Smooth muscle cell of the brain vasculature (primary cell): ENCODE measurements around the gene NPHP4.

ENCODE experiments used
- DNase-seq: peaks from one replicate; pipeline ENCODE4 v3.0.0-alpha.2; 2012; ENCODE audit warnings: low read depth, low spot score

The NPHP4 gene

DNA sequence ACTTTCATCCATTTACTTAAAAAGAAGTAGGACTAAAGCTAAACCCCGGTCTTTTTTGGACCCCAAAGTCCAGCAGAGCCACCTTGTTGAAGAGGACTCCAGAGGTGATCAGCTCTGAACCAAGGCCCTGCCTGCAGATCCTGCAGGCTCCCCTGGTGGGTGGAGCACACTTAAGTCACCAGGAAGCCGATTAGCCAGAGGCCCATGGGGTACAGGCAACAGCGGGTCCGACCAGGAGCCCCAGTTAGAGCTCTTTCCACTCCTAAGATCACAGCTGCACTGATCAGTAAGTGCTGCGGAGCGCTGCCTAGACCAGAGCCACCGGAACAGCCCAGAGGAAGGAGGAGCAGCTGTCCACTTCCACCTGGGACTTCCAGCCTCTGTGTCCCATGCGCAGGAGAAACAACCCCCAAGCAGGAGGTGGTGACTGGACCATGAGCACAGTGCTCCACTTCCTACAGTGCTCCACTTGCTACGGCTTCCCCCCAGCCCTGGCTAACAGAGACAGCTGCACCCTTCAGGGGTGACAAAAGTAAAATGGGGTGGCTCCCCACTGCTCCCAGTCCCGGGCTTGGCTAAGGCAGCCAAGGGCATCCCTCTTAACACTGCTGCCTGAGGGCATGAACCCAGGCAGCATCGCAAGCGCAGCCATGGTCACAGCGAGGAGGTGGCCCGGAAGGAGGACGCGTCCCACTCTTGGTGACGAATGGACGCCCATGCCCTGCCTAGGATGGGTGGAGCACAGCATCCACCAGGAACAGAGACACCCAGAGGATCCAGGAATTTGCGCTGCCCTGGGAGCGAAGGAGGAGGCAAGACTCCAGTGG lies 58.0 kb downstream of the NPHP4 start:
- DNase-seq, result no peak

DNA sequence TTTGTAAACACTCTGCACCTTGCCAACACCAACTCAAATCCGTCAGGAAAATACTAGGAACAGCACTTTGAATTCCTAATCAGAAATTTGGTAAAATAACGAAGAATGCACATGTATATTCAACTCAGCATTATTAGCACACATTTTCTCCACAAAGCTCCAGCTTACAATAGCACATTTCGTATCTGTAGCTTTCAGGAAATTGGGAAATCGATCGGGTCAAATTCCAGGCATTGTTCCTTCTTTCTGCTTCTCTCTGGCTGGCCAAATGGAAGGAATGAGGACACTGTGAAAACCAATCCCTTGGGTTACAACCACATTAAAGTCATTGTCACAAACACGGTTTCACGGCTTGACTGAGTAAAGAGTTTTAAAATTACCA lies 58.6 kb downstream of the NPHP4 start:
- no peak for DNase-seq

DNA sequence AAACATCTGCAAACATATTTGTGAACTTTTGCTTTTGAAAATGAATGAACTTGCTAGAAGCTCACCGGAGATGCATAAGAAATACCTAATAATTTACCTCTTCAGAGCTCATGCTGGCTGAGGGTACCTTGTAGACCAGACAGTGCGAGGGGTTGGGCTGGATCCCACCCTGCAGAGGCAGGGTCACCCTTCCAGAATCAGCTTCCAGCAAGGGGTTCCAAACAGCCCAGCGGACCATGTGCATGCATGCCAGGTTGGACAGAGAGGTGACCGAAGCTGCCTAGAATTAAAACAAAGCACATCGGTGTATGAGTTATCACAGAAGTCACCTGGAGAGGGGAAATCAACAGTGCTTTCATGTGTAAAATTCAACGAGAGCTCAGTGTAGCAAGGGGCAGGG lies 59.2 kb downstream of the NPHP4 start:
- DNase-seq, result no peak

DNA sequence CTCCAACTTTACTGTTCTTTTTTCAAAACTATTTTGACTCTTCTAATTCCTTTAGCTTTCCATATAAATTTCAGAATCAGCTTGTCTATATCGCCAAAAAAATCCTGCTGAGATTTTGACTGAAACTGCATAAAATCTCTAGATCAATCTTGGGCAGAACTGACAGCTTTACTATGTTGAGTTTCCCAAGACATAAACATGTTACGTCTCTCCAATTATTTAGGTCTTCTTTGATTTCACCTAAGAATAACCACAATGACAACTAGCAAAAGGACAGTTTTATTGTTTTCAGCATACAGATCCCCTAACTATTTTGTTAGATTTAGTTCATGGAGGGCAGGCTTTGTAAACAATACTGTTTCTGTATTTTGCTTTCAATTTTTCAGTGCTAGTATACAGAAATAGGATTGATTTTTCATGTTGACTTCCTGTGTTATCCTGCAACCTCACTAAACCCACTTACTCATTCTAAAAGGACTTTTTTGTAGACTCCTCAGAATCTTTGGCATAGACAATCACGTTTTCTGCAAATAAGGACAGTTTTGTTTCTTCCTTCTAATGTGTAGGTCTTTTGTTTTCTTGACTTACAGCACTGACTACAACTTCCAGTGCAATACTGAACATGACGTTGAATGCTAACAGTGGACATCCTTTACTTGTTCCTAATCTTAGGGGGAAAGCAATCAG lies 63.4 kb downstream of the NPHP4 start:
- DNase-seq, result no peak

DNA sequence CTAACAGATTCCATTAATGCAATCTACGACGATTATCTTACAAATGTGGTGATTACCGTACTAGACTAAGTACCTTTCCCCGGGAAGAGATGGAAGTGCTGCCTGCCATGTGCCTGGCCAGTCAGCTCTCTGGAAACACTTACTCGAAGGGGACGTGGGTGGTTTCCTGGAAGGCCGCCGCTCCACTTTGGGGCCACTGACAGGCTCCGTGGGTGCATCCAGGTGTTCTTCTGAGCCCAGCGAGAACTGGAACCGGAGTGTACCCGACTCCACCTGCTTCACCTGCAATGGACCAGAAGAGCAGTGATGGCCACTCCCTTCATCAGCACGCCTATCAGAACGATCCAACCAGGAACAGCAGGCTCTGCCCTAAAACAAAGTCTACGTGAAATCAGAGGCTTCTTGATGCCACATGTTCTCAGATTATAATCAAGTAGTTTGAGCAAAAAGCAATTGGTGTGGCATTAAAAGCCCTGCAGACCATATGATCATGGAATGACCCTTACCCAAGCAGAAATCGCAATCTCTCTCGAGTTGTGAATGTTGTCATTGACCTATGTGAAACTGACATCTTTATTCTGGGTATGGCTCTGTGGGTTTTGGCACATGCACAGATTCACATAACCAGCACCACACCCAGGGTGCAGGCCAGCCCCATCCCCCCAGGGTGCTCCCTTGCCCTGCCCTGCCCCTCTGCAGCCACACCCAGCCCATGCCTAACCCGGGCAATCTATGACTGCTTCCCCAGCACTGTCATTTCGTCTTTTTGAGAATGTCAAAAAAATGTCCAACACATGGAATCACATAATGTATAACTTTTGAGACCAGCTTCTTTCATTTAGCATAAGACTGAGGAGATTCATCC lies 64.5 kb downstream of the NPHP4 start:
- no peak for DNase-seq

DNA sequence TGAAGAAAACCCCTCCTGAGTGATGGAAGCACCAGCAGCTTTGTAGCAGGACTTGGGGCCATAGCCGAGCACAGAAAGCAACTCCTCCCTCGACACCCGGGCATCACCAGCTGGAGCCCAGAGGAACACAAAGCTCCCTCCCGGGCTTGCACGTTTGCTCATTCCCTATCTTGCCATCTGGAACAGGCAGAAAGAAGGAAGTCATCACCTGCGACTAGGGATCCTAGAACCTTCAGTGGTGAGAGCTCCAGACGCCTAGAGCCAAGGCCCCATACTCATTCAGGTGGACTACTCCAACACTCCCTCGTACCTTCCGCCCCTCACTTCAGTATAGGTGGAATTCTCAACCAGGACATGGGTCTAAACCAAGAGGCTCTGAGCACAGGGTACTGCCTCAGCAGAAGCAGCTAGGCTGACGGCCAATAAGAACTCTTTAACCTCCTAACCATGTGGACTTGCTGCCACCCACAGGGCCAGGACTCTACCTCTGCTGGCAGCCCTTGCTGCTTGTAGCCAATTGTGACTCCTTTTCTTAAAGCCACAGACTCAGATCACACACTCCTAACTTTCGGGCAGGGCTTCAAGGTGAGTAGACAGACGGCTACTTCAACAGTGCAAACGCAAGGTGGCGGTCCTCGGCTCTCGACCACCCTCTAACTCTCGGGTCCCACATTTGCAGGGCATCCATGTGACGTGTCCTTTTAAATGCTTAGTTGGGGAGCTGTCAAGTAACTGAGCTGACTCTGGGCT lies 65.4 kb downstream of the NPHP4 start:
- no peak for DNase-seq

DNA sequence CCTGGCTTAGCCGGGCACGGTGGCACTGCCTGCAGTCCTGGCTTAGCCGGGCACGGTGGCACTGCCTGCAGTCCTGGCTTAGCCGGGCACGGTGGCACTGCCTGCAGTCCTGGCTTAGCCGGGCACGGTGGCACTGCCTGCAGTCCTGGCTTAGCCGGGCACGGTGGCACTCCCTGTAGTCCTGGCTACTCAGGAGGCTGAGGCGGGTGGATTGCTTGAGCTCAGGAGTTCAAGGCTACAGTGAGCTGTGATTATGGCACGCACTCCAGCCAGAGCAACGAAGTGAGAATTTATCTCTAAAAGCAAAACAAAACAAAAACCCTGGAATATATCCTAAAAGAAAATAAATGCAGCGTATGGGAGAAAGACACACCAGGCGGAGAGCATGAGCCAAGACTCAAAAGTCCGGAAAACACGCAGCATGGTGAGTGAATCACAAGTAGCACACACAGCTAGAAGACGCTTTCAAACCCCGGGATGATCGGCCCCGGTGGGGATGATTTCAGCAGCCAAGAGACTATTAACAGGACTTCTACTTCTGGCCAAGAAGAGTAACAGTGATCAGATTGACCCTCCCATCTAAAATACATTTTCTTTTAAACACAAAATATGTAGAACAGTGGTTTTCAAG lies 69.4 kb downstream of the NPHP4 start:
- DNase-seq, result peak; percentile 52

DNA sequence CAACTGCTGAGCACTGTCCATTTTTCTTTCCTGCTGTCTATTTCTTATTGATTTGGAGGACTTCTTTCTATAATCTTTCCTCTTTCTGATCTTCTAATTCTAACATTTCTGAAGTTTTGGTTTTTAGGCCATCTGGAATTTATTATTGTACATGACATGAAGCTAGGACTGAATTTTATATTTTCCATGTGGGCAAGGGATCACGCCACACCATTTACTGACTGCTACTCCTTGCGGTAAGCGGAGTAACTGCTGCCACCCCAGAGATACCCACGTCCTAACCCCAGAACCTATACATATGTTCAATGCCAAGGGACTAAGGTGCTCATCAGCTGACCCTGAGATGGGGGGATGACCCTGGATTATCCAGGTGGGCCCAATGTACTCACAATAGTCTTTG lies 70.6 kb downstream of the NPHP4 start:
- no peak for DNase-seq

DNA sequence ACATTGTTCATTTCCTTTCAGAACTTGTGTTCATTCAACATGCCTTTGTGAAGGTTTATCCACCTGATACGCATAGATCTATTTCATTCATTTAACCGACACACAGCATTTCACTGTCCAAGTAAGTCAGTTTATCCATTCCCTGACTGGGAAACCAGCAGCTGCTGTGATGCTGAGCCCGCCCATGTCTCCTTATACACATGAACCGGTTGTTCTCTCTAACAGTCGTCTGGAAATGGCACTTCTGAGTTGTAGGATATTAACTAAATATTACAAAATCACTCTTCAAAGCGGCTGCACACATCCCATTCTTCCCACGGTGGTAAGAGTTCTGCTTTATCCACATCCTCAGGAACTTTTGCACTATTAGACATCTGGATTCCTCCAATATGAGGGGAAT lies 71.1 kb downstream of the NPHP4 start:
- DNase-seq, result no peak

DNA sequence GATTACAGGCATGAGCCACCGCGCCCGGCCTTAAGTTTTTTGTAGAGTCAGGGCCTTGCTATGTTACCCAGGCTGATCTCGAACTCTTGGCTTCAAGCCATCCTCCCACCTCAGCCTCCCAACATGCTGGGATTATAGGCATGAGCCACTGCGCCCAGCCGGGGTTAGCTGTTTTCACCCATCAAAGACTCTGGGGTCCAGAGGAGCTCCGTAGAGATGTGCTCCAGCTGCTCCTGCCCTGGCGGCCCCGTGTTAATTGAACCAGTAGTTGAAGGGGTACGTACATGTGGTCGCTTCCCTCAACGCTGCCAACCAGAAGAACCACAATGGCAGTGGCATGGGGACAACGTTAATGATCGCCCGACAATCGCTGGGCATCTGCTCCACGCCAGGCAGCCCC lies 72.0 kb downstream of the NPHP4 start:
- no peak for DNase-seq

DNA sequence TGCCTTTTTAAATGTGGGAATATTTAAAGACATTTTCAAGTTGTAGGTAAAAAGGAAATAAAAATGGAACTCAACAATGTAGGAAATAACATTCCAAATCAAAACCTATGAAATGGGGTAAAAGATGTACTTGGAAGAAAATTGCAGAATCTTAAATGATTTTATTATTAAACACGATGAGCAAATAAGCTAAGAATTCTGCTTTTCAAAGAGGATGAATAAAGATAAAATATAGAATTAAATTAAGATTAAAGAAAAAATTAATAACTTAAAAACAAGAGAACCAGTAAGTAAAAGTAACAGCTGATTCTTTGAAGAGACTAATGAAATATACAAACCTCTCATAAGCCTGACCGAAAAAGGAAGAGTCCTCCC lies 74.0 kb downstream of the NPHP4 start:
- no peak for DNase-seq

DNA sequence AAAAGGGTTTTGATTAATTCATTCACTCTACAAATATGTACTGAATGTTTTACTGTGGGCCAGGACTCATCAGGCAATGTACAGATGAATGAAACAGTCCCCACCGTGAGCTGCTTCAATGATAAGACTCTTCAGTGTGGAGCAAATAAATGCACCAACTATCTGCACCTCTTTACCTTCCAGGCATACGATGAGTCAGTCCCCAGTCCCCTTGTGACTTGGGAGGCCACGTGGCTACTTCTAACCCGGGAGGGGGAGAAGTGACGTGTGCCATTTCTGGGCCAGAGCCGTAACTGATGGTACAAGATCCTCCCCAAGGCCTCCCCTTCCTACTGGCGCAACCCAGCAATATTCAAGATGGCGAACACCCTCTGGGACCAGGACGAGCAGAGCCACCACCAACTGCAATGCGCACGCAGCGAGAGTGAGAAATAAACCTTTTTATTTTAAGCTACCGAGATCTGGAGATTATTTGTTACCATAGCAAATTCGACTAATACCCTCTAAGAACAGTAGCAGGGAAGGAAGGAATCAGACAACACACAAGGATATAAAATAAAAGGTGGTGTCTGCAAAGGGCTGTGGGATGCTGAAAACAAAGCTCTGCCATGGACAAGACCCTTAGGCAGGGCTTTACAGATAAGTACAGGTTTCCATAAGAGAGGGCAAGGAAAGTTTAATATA lies 74.5 kb downstream of the NPHP4 start:
- DNase-seq, result no peak

DNA sequence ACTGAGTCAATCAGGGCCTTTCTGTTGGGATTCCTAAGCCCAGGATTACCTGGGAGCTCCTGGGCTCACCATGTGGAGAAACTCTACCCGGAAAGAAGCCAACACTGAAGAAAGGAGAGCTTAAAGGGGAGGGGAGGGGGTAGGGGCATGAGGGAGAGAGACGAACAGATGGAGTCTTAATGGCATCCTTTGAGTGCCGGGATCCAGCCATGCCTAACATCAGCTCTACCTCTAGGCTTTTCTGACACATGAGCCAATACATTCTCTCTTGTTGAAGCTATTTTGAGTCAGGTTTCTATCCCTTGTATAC lies 75.0 kb downstream of the NPHP4 start:
- no peak for DNase-seq

DNA sequence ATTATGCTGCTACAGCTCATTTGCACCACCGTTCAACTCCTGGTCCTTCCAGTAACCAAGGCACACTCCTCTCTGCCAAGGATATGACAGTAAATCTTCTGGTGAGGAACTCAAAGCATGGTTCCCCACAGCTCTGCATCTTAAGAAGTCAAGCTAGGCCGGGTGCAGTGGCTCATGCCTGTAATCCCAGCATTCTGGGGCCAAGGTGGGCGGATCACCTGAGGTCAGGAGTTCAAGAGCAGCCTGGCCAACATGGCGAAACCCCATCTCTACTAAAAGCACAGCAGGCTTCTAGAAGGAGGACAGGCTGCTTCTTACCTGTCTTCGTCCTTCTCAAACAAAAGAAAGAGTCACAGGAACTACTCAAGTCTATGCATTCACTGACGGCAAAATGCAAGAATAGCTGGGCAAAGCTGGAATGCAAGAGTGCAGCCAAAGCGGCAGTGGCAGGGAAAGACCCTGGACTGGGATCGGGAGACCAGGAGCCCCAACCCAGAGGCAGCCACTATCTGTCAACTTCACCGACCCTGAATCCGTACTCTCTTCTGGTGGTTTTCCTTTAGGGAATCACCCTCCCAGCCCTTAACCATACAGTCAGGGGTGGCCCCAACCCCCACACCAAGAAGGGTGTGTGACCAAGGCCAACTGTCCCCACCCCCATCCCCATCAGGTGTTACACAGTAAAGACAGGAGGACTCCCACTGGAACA lies 75.5 kb downstream of the NPHP4 start:
- no peak for DNase-seq

DNA sequence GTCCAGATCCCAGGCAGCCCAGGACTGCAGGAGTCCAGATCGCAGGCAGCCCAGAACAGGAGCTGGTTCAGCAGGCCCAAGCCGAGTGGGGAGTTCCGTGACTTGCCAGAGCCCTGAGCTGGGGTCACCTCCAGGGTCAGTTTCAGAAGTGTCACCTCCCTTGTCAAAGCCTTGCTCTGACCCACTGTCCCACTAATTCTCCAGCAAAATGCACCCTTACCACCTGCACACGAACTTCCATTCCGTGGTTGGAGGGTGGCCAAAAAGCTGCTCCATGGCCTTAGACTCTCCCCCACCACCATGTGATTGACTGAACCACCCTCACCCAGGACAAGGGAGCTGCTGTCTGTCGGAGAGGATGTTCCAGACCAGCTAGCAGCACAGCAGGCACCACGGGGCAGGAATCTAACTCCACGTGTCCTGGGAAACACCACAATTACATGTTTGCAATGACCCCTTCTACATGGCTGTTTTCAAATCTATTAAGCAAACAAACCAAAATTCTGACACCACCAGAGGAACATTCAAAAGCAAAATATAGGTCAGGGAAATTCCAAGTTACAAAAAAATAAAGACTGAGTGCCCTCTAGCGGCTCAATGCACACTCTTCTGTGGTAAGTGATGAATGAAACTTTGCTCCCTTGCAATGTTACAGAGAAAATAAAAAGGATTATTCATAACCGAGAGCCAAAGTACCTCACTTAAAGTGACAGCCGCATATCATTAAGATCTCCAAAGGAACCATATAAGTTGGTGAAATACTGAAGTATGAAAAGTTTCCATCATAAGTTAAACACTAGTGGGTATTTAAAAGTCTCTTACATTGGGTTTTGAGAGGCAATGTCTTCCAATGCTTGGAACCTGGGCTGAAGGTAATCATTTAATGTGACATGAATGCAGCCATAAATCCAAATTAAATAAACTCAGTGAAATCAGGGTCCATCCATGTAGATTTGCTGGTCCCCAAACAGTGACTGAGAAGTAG lies 76.3 kb downstream of the NPHP4 start:
- DNase-seq, result peak; percentile 75

DNA sequence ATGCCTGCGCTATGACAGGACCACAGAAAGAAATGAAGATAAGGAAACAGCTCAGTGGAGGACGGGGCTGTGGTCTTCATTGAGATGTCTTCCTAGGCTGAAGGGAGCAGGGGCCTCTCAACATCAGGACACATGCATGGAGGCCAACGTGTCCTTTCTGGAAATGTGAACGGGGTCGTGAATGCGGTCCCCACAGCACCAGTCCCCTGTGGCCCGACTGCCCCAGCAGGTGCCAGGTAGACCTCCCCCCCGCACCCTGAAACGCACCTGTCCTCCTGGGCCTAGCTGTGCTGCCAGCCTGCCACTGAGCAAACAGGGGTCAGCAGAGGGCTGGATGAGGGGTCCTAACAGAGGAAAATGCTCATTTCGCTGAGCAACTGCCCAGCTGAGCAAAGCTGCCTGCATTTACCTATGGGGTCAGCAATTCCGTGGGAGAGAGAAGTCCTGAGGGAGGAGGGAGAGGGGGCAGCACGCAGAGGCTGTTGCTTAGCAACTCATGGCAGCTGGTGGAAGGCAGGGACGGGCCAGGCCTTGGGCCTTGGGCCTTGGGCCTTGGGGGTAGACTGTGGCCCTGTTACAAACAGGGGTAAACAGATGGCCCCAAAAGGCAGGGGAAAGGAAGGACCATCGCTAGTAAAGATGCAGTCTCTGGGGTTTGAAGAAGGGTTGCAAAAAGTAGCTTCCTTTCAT lies 77.4 kb downstream of the NPHP4 start:
- no peak for DNase-seq

DNA sequence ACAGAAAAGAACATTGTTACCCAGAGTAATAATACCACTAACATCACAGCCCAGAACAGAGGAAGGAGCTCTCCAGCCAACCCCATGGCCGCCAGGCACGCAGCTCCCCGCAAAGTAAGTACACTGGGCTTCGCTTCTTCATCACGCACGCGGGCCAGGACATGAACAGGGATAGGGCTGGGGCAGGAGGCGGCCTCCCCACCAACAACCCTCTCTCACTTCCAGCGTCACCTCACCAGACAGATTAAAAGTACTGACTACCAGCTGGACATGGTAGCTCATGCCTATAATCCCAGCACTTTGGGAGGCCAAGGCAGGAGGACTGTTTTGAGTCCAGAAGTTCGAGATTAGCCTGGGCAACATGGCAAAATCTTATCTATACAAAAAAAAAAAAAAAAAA lies 78.3 kb downstream of the NPHP4 start:
- DNase-seq, result no peak

DNA sequence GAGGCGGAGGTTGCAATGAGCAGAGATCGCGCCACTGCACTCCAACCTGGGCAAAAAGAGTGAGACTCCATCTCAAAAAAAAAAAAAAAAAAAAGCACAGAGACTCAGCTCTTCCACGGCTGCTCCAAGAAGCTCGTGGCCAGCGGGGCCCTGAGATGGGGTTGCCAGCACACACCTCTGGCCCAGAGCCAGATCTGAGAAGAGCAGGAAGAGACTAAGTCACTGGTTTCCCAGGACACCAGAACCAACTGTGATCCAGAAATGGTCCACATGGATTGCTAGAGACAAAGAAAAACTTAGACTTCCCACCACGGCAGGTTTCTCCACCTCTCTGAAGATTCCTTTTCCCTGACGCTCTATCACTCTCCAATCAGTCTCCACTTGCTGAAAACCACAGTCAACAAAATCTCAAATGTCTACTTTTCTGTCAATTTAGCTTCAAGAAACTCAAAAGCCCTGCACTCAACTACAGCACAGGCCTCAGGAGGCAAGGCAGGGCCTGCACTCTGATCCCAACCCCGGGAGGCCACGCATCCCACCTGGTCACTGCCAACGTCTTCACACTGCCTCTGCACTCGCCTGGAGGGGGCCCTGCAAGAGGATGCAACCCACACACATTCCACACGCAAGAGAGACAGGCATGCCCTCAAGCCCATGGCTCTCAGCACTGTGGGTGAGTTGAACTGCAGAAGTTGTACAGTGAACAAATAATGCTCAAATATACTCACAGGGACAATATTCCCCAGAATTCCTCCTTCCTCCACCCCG lies 79.0 kb downstream of the NPHP4 start:
- DNase-seq, result no peak
